GM18519 (cell line): ENCODE data around the gene SERPINE2.

Experiments used
- ATAC-seq: cut with Tn5 transposase; IDR thresholded peaks from one replicate; pipeline ENCODE4 v1.9.1; 2021; ENCODE audit warnings: mild to moderate bottlenecking, moderate library complexity; ENCODE audit not compliant: unreplicated experiment, low FRiP score

The SERPINE2 gene

GRCh38 chr2:223980397-223980735 lies 58.7 kb downstream of the SERPINE2 start:
- ATAC-seq: no peak

GRCh38 chr2:223979730-223980396 lies 59.2 kb downstream of the SERPINE2 start:
- ATAC-seq: no peak

- no peak for ATAC-seq
These were observed 60.6 kb downstream of the SERPINE2 start for GRCh38 chr2:223978451-223978850.

DNA sequence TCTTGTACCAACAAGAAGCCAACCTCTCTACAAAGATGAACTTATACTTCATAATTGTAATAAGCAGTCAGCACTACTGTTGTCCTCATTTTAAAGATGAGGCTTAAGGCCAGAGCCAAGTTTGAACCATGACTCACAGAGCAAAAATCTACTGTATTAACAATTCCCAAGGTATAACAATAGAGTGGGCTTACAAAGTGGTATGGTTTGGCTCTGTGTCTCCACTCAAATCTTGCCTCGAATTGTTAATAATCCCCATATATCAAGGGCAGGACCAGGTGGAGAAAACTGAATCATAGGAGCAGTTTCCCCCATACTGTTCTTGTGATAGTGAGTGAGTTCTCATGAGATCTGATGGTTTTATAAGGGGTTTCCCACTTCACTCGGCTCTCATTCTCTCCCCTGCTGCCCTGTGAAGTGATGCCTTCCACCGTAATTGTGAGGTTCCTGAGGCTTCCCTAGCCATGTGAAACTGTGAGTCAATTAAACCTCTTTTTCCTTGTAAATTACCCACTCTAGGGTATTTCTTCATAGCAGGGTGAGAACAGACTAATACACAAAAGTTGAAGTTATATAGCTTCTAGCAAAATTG lies 62.4 kb downstream of the SERPINE2 start:
- ATAC-seq: no peak

DNA sequence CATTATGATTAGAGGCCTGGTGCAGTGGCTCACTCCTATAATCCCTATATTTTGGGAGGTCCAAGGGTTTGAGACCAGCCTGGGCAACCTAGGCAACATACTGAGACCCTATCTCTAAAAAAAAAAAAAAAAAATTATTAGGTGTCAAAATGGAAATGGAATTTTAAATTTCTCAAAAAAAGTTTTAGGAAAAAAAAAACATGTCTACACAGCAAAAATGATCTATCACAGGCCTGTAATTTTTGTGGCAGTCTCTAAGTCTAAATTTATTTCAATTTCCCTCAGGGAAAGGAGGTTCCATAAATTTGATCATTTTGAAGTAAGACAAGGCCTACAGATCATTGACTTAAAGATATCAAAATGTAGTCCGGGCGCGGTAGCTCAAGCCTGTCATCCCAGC lies 65.5 kb downstream of the SERPINE2 start:
- ATAC-seq: no peak

GRCh38 chr2:223972656-223973102 lies 66.4 kb downstream of the SERPINE2 start:
- ATAC-seq: no peak

DNA sequence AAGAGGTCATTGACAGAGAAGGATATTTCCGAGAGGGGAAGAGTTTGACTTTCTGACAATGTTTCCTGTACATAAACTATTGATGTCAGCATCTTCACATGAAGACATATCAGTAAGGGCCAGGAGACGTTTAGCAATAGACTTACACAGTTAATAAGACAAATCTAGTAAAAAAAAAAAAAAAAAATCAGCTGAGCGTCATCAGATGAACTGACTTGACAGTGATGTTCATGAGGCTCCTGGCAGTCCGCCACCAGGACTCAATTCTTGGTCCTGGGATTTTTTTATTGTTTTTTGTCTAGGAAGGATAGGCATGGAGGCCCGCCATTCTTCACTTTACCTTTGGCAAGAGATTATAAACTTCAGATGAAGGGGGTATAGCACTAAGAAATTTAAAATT lies 67.4 kb downstream of the SERPINE2 start:
- no peak for ATAC-seq

DNA sequence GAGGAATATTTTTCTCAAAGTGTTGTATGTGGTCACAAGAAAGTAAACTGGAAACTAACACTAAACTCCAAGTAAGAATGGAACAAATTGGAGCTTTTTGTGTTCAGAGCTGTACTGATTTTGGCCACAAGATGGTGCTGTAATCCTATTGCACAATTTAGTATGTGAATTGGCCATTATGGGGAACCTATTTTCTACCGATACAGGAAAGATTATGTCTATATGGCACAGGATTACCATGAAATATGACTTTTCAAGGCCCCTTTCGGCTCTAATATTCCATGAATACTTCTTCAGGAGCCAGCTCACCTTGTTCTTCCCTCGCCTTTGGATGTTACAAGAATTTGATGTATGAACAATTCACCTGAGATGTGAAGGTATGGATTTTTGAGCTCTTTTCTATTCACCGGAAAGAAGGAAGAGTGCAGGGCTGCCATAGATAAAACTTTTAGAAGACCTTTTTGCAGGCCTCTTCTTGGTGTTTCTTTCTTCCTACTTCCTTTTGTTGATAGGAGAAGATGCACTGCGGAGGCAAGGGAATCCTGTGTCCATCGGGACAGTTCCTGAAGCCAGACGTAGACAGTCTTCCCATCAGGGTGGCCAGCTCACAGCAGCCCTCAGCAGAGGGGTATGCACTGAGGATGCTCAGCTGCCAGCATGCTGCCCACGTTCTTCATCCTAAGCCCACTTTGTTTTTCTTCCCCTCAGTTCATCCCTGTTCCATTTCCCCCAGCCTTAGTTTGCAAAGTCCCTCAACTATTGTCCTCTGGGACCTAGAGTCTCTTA lies 68.5 kb downstream of the SERPINE2 start:
- ATAC-seq: no peak

GRCh38 chr2:223969856-223970255 lies 69.2 kb downstream of the SERPINE2 start:
- ATAC-seq: no peak

DNA sequence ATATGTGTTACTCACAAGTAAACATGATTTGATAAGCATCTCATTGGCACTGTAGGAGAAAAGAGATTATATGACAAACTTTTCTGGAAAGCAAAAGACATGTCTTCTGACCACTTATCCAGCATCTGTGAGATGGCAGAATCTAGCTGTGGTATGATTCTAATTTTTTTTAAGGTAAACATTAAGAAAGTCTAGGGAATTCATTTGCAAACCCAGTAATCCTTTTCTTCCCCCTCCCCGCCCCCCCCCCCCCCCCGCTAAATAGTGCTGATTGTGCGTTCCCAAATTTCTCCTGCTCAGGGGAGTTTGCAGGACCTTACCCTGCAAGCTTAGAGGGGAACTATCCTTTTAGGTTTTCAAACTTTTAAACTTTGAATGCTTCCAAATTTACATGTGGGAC lies 69.8 kb downstream of the SERPINE2 start:
- no peak for ATAC-seq

GRCh38 chr2:223967981-223968380 lies 71.1 kb downstream of the SERPINE2 start:
- ATAC-seq: no peak

DNA sequence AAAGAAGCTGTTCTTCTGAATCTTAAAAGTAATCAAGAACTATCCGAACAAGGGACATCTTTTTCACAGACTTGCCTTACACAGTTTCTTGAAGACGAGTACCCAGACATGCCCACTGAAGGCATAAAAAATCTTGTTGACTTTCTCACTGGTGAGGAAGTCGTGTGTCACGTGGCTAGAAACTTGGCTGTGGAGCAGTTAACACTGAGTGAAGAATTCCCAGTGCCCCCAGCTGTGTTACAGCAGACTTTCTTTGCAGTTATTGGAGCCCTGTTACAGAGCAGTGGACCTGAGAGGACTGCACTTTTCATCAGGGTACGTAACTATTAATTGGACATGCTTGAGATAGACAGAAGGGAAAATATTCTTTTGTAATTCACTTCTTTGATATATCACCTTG lies 79.4 kb downstream of the SERPINE2 start:
- ATAC-seq: no peak

- ATAC-seq: peak; percentile 88
These were observed 81.8 kb downstream of the SERPINE2 start, which contains the start of gene MRPL44 for GRCh38 chr2:223957092-223957851. MRPL44 (plus strand) TSS chr2:223957463; CDS start chr2:223957473, 10 bp downstream.

DNA sequence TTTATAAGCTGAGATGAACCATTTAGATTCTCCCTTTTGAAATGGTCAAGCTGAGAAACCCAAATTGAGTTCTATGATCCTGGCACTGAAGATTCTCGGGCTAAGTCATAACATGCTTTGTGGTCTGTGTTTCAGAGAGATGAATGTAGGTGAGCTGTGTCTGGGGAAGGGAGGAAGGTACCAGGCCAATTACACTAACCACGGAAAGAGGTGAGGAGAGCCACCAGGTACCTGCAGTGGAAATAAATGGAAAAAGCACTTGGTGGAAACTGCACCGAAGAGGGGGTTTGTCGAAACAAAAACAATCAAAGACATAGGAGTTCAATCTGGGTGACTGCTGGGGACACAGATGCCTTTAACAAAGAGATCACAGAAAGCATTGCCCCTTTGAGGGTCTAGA lies 82.8 kb downstream of the SERPINE2 start:
- ATAC-seq: no peak

DNA sequence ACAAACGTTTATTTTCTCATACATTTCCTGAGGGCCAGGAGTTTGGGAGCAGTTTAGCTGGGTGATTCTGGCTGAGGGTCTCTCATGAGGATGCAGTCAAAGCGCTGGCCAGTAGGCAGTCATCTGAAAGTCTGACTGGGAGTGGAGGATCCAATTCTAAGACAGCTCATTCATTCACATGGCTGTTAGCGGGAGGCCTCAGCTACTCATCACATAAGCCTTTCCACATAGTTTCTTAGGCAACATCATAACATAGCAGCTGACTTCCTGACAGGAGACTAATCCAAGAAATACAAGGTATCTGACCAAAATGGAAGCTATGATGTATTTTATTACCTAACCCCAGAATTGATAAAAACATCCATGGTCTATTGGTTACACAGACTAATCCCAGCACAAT lies 84.7 kb downstream of the SERPINE2 start:
- ATAC-seq: no peak

GRCh38 chr2:223952280-223952968 lies 86.7 kb downstream of the SERPINE2 start:
- ATAC-seq: peak; percentile 31

DNA sequence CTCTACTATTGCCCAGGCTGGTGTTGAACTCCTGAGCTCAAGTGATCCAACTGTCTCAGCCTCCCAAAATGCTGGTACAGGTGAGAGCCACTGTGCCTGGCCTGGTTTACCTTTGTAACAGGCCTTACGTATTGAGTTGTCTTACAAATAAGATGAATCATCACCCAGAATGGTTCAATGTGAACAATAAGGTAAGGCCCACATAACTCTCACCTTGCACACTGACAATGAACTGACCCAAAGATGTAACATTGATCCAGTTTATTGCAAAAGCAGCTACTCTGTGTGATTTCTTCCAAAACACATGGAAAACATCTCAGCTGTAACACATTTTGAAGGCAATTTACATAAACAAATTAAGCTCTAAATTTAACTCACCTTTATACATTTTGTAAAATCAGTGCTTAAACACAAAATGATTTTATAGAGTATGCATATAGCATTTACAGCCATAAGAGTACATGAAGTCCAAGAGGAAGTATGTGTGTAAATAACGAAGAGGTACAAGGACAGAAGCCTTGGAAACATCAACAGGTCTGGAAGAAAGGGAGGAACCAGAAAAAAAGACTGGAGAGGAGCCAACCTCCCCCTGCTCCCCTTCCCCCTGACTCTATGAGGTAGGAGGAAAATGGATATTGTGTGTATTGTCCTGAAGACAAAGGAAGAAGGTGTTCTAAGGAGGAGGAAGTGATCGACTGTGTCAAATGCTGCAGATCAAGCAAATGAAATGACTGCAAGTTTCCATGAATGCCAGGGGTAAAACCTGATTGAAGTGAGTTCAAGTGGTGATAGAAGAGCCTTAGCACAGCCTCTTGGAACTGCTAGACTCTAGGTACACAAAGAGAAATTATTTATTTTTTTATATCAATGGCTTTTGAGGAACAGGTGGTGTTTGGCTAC lies 88.4 kb downstream of the SERPINE2 start:
- no peak for ATAC-seq

DNA sequence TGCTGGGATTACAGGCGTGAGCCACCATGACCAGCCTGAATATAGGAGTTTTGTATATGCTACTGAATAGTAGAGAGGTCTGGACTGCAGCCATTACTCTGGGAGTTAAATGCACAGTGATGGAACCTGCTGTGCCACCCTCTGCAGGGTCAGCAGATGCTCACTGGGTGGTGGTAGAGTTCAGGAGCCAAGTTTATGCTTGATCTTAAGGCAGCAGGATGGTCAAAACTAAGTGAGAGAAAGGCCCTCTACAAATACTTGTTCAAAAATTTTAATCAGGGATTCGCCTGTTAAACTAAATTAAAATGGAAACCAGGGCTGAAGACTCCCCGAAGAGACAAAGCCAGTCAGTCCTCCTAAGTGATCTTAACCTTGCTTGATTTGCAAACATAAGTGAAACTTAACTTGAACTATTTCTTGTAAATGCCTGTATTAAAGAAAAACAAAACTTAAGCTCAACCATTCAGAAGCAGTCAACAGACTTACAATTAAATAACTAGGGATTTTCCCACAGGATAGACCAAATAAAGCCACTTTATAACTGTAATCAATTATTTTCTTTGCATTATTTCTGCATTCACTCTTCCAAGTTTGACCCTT lies 89.7 kb downstream of the SERPINE2 start:
- ATAC-seq: no peak

- ATAC-seq: no peak
These were observed 91.3 kb downstream of the SERPINE2 start for GRCh38 chr2:223947711-223948205.
